Tongue (tissue), 2 donors: ENCODE measurements around the gene MAU2. TPM values are rescaled to one million over a fixed set of nuclear protein-coding genes. Genes with fewer than 3 reads are reported as not detected.
"Not testable (repeated sequence)": the region's sequence is repeated elsewhere in the genome, so short reads cannot be mapped to it uniquely, and the experiment has no call there.

Experiments
- DNase-seq: peaks from one replicate; pipeline ENCODE4 v3.0.0-alpha.2; 2015
- total RNA-seq: library from RNA; depleted of rRNA; stranded (reverse); fragments of >200 nt; gene quantifications from one replicate; pipeline ENCODE4 v1.2.3, GENCODE V29; 2014

MAU2 gene
- total RNA-seq, 1 donor from 2014 or later, result 59.6 TPM

DNA sequence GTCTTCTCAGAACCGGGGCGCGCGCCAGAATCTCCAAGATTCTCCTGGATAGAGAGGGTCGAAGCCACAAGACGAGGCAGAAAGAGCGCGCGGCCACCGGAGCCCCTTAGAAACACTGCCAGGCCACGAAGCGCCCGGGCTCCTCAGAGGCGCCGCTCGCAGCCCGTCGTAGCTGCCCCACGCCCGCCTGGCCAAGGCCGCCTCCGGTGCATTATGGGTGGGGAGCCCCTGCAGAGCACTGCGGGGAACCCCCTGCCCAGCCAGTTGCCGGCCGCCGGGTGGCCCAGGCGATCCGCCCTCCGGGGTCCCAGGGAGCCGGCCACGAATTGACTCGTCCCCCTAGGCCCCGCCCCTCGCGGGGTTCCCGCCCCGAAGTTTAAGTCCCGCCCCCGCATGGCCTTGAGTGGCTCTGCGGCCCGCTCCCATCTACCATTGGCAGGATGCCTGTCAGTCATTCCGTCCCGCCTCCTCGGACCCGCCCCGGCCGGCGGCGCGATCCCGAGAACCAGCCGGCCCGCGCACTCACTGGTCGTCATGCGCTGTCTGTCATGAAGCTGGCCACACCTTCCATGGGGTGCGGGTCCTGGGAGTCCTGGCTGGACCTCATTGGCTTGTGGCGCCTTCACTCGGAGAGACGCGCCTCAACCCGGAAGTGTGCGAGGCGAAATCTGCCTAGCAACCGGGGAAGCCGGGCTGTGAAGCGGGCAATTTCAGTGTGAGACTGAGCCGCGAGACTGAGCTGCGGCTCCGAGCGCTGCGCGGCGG is 64.7 kb downstream of the MAU2 start:
- peak; percentile 100 for DNase-seq

DNA sequence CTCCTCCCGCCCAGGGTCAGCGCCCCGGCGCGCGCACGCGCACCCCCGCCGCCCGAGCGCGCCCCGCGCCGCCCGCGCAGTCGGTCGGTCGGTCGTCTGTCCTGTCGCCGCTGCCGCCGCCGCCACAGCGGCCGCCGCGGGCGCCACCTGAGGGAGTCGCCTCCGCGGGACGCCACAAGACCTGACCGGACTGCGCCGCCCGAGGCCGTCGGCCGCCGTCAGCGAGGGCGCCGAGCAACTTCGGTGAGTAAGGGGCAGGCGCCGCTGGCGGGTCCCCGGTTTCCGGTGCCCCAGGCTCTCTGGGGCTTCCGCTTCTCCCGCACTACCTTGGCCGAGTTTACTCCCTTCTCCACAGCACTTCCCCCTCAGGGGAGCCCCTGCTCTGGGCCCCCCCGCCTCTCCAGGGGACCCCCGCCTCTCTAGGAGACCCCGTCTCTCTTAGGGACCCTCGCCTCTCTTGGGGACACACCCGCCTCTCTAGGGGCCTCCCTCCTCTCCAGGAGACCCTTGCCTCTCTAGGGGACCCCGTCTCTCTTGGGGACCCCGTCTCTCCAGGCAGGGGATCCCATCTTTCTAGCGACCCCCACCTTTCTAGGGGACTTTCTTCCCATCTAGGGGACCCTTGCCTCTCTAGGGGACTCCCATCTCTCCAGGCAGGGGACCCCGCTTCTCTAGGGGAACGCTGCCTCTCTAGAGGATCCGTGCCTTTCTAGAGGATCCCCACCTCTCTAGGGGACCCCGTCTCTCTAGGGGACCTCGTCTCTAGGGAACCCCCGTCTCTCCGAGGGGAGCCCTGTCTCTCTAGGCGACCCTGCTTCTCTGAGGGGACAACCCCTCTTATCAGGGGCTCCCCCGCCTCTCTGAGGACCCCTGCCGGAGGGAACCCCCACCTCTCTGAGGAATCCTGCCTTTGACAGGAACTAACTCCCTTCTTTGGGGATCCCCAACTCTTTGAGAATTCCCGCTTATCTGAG is 65.6 kb downstream of the MAU2 start:
- no peak for DNase-seq

DNA sequence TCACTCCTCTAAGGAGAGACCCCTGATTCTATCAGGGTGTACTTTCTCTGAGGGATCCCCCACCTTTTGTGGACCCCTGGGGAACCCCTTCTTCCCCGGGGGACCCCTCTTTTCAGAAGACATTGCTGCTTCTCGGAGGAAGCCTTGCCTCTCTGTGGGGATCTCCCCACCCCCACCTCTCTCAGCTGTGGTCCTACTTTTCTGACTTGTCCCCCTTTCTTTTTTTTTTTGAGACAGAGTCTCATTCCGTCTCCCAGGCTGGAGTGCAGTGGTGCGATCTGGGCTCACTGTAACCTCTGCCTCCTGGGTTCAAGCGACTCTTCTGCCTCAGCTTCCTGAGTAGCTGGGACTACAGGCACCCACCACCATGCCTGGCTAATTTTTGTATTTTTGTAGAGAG is 66.5 kb downstream of the MAU2 start:
- DNase-seq, result no peak

DNA sequence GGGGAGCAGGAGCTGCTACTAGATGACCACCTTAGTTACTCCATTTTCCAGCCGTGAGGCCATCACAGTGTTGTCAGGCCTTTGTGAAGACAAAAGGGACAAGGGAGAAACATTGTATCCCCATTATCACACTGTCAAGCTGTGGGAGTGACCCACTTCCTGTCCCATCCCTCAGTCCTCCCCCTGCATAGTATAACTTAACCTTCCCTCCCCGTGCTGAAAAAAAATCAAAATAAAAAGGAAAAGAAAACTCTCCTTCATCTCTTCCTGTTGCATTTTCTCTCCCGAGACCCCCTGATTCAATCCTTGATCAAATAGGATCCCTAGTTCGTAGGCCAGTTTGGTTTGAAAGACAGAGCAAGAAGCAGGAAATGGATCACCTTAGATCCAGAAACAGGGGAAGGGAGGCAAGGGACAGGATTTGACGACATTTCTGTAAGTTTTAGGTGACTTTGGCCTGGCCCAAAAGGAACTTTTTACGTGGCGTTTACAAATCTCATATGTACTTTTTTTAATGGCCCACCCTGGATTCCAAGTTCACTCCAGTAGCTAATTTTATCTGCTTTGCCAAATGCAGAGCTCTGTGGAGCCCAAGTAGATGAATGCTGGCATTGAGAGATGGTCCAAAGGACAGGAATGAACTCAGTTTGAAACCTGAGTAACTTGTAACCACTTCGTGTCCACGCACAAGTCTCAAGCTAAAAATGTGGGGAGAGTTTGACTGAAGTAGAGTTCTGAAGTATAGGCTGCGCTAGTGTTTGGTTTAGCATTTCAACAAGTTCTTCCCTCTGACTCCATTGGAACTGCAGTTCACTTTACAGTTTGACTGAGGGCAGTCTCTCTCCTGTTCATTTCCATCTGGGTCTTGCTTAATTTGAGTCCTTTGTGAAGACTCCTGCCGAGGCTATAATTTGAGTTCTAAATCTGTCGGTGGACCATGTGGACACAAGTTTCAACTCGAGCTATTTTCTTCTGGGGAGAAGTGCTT is 68.2 kb downstream of the MAU2 start:
- peak; percentile 56 for DNase-seq

DNA sequence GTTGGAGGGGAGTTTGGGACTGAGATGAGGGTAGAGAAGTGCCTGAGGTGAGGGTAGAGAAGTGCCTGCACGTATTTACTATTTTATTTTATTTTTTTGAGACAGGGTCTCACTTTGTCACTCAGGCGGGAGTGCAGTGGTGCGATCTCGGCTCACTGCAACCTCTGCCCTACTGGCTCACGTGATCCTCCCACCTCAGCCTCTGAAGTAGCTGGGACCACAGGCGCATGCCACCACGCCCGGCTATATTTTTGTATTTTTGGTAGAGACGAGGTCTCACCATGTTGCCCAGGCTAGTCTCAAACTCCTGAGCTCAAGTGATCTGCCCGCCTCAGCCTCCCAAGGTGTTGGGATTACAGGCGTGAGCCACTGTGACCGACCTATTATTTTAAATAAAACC is 69.1 kb downstream of the MAU2 start:
- DNase-seq, result not testable (repeated sequence)

DNA sequence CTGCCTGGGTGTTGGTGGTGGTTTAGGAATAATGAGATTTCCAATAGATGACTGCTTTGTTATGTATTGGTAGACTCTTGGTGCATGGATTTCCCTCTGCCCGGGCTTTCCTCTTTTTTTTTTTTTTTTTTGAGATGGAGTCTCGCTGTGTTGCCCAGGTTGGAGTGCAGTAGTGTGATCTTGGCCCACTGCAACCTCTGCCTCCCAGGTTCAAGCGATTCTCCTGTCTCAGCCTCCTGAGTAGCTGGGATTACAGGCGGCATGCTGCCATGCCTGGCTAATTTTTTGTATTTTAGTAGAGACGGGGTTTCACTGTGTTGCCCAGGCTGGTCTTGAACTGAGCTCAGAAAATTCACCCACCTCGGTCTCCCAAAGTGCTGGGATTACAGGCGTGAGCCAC is 73.7 kb downstream of the MAU2 start:
- not testable (repeated sequence) for DNase-seq

DNA sequence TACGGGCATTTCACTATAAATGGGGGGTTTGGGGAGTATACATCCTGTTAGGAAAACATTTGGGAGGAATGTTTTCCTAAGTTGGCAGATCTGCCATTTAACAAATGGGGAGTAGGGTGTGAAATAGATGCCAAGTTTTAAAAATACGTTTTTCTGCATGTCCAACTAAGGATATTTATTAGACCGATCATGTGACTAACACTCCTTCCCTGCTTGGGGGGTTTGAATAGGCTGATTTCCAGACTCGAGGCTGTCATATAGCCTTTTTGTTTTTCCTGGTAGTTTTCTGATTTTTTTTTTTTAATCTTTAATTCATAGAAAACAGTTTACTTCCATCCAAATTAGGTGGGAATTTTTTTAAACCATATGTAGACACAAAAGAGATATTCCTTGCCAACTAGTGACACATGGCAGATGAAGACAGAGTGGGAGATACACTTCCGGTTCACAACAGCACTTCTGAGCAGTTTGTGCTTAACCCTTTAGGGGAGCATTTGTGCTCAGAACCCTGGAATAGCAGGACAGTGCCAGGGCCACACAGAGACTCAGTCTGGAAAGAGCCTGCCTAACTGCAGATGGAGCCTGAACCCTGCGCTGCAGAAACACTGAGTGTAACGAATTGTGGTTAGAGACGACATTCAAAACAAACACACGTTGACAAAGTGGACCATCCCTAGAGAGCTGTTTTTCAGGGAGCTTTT is 79.3 kb downstream of the MAU2 start:
- DNase-seq, result peak; percentile 46

DNA sequence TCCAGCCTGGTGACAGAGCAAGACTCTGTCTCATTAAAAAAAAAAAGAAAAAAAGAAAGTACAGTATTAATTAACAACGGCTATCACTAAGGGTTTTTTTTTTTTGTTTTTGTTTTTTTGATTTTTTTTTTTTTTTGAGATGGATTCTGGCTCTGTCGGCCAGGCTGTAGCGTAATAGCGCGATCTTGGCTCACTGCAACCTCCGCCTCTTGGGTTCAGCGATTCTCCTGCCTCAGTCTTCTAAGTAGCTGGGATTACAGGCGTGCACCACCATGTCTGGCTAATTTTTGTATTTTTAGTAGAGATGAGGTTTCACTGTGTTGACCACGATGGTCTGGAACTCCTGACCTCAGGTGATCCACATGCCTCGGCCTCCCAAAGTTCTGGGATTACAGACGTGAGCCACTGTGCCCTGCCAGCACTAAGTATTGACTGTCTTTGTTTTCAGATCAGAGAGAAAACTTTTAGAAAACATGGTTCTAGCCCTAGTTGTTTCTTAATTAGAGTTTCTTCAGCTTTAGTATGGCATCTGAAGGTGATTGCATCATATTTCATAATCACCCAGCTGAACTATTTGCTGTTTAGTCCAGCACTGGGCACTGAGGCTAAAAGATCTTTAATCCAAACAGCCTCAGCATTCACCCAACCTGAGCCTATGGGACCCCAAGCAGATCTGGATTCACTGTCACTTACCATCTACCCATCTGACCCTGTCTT is 82.2 kb downstream of the MAU2 start:
- DNase-seq, result no peak

DNA sequence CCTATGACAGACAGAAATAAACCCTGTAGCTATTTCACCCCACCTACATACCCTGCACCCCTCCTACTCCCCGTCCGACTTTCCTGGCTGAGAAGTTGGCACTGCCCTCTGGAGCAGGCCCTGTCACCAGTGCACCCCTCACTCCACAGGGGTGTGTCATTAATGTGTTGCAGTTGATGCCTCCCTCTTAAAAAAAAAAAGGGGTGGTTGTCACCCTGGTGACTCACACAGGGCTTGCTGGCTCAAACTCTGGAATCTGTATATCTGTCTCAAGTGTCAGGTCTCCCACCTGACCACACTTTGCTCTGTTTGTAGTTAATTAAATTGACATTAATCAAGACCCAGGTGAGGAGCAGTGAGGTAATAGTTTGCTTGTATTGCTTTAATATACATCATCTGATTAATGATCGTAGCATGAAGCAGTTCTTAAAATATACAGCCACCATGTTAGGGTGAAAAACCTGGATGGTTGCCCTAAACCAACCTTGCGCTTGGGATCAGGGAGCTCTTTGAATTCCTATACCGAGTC is 82.8 kb downstream of the MAU2 start:
- no peak for DNase-seq

DNA sequence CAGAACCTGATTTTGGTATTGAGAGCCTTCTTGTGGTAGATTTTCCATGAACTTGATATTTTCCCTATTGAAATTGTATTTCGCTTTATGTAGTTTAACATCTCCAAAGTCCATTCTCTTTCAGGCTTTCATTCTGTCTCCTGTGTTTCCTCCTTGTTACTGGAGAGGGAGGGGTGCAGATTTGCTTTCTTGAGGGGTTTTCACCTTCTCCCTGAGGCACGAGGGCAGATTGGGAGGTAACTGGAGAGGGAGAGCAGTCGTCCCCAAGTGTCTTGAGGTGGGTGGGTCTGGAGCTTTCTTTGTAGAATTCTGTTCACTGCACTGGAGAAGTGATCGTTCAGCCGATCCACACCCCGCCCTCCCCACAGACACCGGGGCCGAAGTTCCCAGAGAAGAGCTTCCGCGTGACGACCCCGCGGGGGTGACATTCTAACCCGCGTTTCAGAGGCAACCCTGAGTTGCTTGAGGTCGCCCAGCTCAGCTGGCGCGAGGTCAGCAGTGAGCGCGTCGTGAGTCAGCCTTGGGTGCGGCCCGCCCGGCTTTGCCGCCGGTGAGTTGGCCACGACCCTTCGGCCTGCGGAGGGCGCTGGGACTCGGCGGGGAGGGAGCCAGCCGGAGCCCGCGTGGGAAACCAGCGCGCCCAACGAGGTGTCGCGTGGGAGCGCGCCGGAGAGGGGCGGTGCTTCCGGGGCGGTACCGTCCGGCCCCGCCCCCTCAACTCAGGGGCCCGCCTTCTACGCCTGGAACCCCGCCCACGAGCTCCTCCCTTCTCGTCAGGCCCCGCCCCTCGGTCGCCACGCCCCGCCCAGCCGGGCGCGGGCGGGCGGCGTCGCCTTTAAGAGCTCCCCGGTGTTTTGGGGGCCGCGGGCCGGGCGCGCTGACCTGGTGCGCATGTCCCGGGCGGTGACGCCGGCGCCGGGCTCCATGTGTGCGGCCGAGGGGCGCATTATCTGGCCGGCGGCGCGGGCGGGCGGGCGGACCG is 84.5 kb downstream of the MAU2 start, which contains the start of gene GATAD2A:
GATAD2A (plus strand) TSS at position 797 of the 982 bp plus-strand sequence. CDS start 59,671 bp downstream, outside the sequence.
- peak; percentile 97 for DNase-seq

DNA sequence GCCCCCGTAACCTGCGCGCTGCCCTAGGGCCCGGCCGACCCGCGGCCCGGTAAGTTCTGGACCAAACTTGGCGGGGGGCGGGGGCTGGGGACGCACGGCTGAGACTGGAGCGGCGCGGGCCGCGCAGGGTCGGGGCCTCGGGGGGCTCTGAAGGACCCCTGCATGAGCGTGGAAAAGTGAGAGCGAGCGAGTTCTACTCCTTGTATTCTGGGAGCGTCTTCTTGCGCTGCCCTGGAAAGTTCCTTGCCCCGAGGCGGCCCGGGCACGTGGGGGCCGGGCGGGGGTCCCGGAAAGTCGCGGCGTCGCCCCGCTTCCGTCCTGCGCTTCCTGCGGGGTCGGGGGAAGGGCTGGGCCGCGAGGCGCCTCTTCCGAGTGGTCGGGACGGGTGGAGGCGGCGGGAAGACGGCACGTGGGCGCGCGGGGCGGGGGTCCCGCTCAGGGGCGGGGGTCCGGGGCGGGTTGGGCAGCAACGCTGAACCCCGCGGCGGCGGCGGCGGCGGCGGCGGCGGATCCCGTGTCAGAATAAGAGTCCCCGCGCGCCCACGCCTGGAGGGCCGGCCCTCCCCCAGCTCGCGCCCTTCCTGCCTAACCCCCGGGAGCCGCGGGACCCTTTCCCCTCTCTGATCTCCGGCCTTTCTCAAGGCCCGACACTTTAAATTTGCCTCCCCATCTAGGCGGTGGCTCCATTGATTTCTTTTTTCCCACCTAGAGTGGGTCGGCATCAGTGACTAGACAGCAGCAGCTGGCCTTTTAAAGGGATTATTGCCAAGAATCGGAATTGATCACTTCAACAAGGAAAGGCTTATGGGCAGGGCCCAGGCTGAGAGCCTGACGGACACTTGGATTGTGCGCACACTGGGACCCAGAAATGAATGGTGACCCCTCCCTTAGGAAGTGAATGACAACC is 85.6 kb downstream of the MAU2 start:
- DNase-seq, result peak; percentile 68

DNA sequence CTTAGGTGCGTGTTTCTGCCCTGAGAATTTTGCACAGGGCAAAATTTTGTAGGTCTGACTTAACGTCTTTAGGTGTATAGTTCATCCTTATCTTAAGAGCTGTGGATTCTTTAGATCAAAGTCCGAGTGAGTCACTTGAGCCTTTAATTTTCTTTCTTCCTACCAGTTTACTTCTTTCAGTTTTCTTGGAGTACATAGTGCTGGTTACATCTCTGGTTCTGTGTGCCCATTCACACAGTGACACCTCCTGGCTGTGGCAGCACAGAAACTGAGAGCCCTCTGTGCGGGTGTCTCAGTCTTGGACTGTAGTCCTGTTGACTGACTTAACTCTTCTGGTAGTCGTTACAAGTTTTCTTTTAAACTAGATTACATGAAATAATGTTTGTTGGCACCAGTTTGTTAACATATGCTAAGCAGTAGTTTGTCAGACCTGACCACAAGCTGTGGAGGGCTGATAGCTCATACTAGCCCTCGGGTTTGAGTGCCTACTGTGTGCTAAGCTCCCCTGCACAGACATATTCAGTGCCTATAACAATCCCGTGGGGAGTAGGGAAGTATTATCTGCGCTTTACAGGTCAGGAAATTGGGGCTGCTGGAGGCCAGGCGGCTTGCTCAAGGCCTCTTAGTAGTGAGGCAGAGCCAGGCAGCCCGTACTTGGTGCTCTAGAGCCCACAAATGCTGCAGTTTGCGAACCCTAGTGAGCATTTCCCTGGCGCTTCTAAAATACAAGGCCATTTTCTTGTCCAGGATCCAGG is 86.4 kb downstream of the MAU2 start:
- peak; percentile 53 for DNase-seq

DNA sequence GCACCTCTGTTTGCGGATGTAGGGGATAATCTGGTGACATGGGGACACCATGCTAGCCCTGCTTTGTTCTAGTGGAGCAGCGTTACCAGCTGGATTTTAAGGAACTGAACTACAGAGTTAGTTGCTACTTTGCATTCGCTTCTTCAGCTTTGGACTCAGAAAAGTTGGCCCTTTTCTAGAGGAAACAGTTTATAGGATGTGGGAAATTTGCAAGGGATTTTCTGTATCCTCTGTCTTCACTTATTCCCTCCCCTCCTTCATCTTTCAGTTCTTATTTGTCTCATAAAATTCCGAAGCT is 87.0 kb downstream of the MAU2 start:
- no peak for DNase-seq
